GM12878 (cell line): Measurements from ENCODE around the gene FTL. TPM values are rescaled to one million over a fixed set of nuclear protein-coding genes. Genes with fewer than 3 reads are reported as not detected.

ENCODE experiments used
- FOXK2 ChIP-seq: fragments of 450-650 bp; IDR thresholded peaks from 2 replicates; pipeline ENCODE4 v1.6.1; 2017; ENCODE audit warnings: mild to moderate bottlenecking, moderate library complexity
- SUZ12 ChIP-seq: fragments of 200-600 bp; sonication (generic); IDR thresholded peaks from one replicate; pipeline ENCODE4 v1.6.1; 2018; ENCODE audit warnings: antibody characterized with exemption, mild to moderate bottlenecking; ENCODE audit not compliant: unreplicated experiment
- polyA plus RNA-seq, 11 experiments: library from polyadenylated mRNA; depleted of rRNA in 4 of 11; unstranded in 6 of 11; stranded (reverse) in 5 of 11; fragments of >200 nt; fragmentation: Nextera tagmentation in 4 of 11; fragmentation: Illumina TruSeq in 1 of 11; extraction: Ambion mirVana in 4 of 11; extraction: Trizol in 1 of 11; gene quantifications; 1 replicate in 1 of 11; 2 replicates in 10 of 11; pipeline versions ENCODE4 v1.2.1 to v1.2.3, GENCODE V29; 2011 to 2016; ENCODE audit warnings: inconsistent platforms in 2 of 11, missing spikeins in 2 of 11, low read depth in 1 of 11
- total RNA-seq, 4 experiments: library from RNA; depleted of rRNA in 3 of 4; stranded (reverse); fragments of >200 nt in 3 of 4; fragmentation: Illumina TruSeq in 1 of 4; extraction: Trizol in 1 of 4; gene quantifications; 2 replicates each; pipeline versions ENCODE4 v1.2.1 to v1.2.3, GENCODE V29; 2013 to 2021
- TF ChIP-seq, protein P1 (sequence below): fragments of 450-650 bp; IDR thresholded peaks from 2 replicates; pipeline ENCODE4 v1.6.1; 2017; ENCODE audit warnings: mild to moderate bottlenecking, moderate library complexity
- TF ChIP-seq, protein P2 (sequence below): fragments of 150-350 bp; IDR thresholded peaks from 2 replicates; pipeline ENCODE4 v1.6.1; 2014; ENCODE audit warnings: mild to moderate bottlenecking, low read depth, low read length
- TF ChIP-seq, protein P3 (sequence below): fragments of 450-650 bp; IDR thresholded peaks from 2 replicates; pipeline ENCODE4 v1.6.1; 2017; ENCODE audit warnings: borderline replicate concordance

FTL gene
- total and polyA plus RNA-seq, 10 of the 15 experiments (the other 5 are each of a cell fraction or from before 2014, with no cell fraction given) = 364 to 8,913 (median 1,595) TPM

DNA sequence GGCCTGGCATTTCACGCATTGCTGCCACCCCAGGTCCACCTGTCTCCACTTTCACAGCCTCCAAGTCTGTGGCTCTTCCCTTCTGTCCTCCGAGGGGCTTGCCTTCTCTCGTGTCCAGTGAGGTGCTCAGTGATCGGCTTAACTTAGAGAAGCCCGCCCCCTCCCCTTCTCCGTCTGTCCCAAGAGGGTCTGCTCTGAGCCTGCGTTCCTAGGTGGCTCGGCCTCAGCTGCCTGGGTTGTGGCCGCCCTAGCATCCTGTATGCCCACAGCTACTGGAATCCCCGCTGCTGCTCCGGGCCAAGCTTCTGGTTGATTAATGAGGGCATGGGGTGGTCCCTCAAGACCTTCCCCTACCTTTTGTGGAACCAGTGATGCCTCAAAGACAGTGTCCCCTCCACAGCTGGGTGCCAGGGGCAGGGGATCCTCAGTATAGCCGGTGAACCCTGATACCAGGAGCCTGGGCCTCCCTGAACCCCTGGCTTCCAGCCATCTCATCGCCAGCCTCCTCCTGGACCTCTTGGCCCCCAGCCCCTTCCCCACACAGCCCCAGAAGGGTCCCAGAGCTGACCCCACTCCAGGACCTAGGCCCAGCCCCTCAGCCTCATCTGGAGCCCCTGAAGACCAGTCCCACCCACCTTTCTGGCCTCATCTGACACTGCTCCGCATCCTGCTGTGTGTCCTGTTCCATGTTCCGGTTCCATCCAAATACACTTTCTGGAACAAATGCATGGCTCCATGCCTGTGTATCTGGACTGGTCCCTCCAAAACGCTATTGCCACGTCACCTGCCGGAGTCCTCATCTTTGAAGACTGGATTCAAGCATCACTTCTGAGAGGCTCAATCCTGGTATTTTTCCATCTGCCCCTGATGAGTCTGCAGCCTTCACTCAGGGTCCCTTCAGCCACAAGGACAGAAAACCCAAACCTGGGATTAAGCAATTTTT is 42.3 kb upstream of the FTL start (continued):
- TF ChIP-seq, protein P1, sequence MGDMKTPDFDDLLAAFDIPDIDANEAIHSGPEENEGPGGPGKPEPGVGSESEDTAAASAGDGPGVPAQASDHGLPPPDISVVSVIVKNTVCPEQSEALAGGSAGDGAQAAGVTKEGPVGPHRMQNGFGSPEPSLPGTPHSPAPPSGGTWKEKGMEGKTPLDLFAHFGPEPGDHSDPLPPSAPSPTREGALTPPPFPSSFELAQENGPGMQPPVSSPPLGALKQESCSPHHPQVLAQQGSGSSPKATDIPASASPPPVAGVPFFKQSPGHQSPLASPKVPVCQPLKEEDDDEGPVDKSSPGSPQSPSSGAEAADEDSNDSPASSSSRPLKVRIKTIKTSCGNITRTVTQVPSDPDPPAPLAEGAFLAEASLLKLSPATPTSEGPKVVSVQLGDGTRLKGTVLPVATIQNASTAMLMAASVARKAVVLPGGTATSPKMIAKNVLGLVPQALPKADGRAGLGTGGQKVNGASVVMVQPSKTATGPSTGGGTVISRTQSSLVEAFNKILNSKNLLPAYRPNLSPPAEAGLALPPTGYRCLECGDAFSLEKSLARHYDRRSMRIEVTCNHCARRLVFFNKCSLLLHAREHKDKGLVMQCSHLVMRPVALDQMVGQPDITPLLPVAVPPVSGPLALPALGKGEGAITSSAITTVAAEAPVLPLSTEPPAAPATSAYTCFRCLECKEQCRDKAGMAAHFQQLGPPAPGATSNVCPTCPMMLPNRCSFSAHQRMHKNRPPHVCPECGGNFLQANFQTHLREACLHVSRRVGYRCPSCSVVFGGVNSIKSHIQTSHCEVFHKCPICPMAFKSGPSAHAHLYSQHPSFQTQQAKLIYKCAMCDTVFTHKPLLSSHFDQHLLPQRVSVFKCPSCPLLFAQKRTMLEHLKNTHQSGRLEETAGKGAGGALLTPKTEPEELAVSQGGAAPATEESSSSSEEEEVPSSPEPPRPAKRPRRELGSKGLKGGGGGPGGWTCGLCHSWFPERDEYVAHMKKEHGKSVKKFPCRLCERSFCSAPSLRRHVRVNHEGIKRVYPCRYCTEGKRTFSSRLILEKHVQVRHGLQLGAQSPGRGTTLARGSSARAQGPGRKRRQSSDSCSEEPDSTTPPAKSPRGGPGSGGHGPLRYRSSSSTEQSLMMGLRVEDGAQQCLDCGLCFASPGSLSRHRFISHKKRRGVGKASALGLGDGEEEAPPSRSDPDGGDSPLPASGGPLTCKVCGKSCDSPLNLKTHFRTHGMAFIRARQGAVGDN = no peak
- TF ChIP-seq, protein P2, sequence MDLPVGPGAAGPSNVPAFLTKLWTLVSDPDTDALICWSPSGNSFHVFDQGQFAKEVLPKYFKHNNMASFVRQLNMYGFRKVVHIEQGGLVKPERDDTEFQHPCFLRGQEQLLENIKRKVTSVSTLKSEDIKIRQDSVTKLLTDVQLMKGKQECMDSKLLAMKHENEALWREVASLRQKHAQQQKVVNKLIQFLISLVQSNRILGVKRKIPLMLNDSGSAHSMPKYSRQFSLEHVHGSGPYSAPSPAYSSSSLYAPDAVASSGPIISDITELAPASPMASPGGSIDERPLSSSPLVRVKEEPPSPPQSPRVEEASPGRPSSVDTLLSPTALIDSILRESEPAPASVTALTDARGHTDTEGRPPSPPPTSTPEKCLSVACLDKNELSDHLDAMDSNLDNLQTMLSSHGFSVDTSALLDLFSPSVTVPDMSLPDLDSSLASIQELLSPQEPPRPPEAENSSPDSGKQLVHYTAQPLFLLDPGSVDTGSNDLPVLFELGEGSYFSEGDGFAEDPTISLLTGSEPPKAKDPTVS = no peak
- TF ChIP-seq SUZ12 = no peak
- TF ChIP-seq, protein P3, sequence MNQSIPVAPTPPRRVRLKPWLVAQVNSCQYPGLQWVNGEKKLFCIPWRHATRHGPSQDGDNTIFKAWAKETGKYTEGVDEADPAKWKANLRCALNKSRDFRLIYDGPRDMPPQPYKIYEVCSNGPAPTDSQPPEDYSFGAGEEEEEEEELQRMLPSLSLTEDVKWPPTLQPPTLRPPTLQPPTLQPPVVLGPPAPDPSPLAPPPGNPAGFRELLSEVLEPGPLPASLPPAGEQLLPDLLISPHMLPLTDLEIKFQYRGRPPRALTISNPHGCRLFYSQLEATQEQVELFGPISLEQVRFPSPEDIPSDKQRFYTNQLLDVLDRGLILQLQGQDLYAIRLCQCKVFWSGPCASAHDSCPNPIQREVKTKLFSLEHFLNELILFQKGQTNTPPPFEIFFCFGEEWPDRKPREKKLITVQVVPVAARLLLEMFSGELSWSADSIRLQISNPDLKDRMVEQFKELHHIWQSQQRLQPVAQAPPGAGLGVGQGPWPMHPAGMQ = no peak
- no peak for TF ChIP-seq FOXK2
